Measurements from ENCODE around the gene BTN1A1. TPM values are rescaled to one million over a fixed set of nuclear protein-coding genes. Genes with fewer than 3 reads are reported as not detected.

Gene BTN1A1
- total and polyA plus RNA-seq, 9 of the 15 experiments (the other 6 are each of a cell fraction or from before 2014, with no cell fraction given), result 0.01 to 0.15 (median 0.06) TPM; not detected in 4

DNA sequence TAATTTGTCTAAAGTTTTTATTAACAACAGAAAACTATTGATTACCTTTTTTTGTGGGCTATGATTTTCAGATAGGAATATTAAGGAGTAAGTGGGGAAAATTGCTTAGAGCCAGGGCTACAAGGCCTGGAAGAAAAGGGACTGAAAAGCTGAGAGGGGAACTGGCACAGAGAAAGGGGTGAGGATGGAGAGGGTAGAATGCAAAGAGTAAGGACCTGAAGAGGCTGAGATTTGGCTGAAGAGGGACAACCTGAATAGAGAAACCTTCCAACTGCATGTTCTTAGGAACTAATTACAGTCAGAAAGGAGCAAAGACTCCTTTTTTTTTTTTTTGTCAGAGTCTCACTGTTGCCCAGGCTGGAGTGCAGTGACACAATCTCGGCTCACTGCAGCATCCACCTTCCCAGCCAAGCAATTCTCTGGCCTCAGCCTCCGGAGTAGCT, 25.6 kb upstream of the BTN1A1 start (continued):
- TF ChIP-seq, protein P1, sequence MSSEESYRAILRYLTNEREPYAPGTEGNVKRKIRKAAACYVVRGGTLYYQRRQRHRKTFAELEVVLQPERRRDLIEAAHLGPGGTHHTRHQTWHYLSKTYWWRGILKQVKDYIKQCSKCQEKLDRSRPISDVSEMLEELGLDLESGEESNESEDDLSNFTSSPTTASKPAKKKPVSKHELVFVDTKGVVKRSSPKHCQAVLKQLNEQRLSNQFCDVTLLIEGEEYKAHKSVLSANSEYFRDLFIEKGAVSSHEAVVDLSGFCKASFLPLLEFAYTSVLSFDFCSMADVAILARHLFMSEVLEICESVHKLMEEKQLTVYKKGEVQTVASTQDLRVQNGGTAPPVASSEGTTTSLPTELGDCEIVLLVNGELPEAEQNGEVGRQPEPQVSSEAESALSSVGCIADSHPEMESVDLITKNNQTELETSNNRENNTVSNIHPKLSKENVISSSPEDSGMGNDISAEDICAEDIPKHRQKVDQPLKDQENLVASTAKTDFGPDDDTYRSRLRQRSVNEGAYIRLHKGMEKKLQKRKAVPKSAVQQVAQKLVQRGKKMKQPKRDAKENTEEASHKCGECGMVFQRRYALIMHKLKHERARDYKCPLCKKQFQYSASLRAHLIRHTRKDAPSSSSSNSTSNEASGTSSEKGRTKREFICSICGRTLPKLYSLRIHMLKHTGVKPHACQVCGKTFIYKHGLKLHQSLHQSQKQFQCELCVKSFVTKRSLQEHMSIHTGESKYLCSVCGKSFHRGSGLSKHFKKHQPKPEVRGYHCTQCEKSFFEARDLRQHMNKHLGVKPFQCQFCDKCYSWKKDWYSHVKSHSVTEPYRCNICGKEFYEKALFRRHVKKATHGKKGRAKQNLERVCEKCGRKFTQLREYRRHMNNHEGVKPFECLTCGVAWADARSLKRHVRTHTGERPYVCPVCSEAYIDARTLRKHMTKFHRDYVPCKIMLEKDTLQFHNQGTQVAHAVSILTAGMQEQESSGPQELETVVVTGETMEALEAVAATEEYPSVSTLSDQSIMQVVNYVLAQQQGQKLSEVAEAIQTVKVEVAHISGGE (CRISPR knock-in tag; IDR thresholded peaks at IDR 0.05), result peak in 1 of 3 experiments; percentile 39; a peak in 1 of 6 replicates
- TF ChIP-seq ZNF717 (CRISPR knock-in tag; IDR thresholded peaks at IDR 0.05) (no peak), ZSCAN32 (CRISPR knock-in tag; IDR thresholded peaks at IDR 0.05) (no peak), ERF (CRISPR knock-in tag; IDR thresholded peaks at IDR 0.05) (no peak), EZH2 (IDR thresholded peaks at IDR 0.05; ENCODE audit: borderline replicate concordance, low read depth, low read length) (no peak), ZNF175 (CRISPR knock-in tag; IDR thresholded peaks at IDR 0.05; ENCODE audit: low read depth) (0 out of 2 replicates have a peak, but pooled peaks have one; percentile 0), TAF9B (IDR thresholded peaks at IDR 0.05; ENCODE audit: partially characterized antibody) (peak; percentile 5), TCFL5 (CRISPR knock-in tag; conservative IDR thresholded peaks at IDR 0.05) (no peak), ZNF282 (CRISPR knock-in tag; IDR thresholded peaks at IDR 0.05) (no peak), ZNF324 (CRISPR knock-in tag; IDR thresholded peaks at IDR 0.05) (no peak), ARID1B (IDR thresholded peaks at IDR 0.05) (no peak), FOXA1 (IDR thresholded peaks at IDR 0.05; ENCODE audit: borderline replicate concordance) (no peak), ZNF347 (CRISPR knock-in tag; IDR thresholded peaks at IDR 0.05; ENCODE audit: low read depth) (no peak), ZNF551 (CRISPR knock-in tag; IDR thresholded peaks at IDR 0.05) (no peak)
- TF ChIP-seq, protein P2, sequence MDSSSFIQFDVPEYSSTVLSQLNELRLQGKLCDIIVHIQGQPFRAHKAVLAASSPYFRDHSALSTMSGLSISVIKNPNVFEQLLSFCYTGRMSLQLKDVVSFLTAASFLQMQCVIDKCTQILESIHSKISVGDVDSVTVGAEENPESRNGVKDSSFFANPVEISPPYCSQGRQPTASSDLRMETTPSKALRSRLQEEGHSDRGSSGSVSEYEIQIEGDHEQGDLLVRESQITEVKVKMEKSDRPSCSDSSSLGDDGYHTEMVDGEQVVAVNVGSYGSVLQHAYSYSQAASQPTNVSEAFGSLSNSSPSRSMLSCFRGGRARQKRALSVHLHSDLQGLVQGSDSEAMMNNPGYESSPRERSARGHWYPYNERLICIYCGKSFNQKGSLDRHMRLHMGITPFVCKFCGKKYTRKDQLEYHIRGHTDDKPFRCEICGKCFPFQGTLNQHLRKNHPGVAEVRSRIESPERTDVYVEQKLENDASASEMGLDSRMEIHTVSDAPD (CRISPR knock-in tag; IDR thresholded peaks at IDR 0.05), result no peak
- TF ChIP-seq, protein P3, sequence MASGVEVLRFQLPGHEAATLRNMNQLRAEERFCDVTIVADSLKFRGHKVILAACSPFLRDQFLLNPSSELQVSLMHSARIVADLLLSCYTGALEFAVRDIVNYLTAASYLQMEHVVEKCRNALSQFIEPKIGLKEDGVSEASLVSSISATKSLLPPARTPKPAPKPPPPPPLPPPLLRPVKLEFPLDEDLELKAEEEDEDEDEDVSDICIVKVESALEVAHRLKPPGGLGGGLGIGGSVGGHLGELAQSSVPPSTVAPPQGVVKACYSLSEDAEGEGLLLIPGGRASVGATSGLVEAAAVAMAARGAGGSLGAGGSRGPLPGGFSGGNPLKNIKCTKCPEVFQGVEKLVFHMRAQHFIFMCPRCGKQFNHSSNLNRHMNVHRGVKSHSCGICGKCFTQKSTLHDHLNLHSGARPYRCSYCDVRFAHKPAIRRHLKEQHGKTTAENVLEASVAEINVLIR (CRISPR knock-in tag; IDR thresholded peaks at IDR 0.05), result no peak
- TF ChIP-seq, protein P4, sequence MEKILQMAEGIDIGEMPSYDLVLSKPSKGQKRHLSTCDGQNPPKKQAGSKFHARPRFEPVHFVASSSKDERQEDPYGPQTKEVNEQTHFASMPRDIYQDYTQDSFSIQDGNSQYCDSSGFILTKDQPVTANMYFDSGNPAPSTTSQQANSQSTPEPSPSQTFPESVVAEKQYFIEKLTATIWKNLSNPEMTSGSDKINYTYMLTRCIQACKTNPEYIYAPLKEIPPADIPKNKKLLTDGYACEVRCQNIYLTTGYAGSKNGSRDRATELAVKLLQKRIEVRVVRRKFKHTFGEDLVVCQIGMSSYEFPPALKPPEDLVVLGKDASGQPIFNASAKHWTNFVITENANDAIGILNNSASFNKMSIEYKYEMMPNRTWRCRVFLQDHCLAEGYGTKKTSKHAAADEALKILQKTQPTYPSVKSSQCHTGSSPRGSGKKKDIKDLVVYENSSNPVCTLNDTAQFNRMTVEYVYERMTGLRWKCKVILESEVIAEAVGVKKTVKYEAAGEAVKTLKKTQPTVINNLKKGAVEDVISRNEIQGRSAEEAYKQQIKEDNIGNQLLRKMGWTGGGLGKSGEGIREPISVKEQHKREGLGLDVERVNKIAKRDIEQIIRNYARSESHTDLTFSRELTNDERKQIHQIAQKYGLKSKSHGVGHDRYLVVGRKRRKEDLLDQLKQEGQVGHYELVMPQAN (IDR thresholded peaks at IDR 0.05; ENCODE audit: borderline replicate concordance), result no peak
- TF ChIP-seq, protein P5, sequence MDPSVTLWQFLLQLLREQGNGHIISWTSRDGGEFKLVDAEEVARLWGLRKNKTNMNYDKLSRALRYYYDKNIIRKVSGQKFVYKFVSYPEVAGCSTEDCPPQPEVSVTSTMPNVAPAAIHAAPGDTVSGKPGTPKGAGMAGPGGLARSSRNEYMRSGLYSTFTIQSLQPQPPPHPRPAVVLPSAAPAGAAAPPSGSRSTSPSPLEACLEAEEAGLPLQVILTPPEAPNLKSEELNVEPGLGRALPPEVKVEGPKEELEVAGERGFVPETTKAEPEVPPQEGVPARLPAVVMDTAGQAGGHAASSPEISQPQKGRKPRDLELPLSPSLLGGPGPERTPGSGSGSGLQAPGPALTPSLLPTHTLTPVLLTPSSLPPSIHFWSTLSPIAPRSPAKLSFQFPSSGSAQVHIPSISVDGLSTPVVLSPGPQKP (CRISPR knock-in tag; IDR thresholded peaks at IDR 0.05), result no peak
